ENCODE results near the gene S100A16.

DNA sequence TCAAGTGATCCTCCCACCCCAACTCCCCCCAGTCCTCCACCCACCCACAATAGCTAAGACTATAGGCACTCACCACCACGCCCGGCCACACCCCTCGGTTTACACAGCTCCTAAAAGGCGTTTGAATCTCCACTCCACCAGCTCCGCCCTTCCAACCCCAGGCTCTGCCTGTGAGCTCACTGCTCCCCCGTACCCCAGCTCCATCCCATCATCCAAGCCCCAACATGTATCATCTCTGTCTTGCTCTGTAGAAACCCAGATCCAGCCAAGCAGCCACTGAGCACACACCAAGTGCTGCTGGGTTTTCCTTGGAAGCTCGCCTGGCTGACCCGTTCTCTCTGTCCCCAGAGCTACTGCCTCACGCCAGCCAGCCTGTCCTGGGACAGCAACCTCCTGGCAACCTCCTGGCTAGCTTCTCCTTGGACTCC, 35.3 kb downstream of the S100A16 start:
- TF ChIP-seq POLR2A (IDR thresholded peaks at IDR 0.05), result no peak
- TF ChIP-seq, protein P1, sequence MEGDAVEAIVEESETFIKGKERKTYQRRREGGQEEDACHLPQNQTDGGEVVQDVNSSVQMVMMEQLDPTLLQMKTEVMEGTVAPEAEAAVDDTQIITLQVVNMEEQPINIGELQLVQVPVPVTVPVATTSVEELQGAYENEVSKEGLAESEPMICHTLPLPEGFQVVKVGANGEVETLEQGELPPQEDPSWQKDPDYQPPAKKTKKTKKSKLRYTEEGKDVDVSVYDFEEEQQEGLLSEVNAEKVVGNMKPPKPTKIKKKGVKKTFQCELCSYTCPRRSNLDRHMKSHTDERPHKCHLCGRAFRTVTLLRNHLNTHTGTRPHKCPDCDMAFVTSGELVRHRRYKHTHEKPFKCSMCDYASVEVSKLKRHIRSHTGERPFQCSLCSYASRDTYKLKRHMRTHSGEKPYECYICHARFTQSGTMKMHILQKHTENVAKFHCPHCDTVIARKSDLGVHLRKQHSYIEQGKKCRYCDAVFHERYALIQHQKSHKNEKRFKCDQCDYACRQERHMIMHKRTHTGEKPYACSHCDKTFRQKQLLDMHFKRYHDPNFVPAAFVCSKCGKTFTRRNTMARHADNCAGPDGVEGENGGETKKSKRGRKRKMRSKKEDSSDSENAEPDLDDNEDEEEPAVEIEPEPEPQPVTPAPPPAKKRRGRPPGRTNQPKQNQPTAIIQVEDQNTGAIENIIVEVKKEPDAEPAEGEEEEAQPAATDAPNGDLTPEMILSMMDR (IDR thresholded peaks at IDR 0.05), result no peak
